Endothelial cell of umbilical vein (primary cell): ENCODE results near the gene SETSIP.

Source experiments
- EZH2 ChIP-seq: IDR thresholded peaks from 2 replicates; pipeline ENCODE4 v1.6.1; 2012; ENCODE audit warnings: borderline replicate concordance, low read depth, mild to moderate bottlenecking, moderate library complexity, low read length, inconsistent platforms; ENCODE audit not compliant: severe bottlenecking
- FOS ChIP-seq: IDR thresholded peaks from 2 replicates; pipeline ENCODE4 v1.6.1; 2011; ENCODE audit warnings: mild to moderate bottlenecking, low read length, moderate library complexity, borderline replicate concordance; ENCODE audit not compliant: insufficient read depth
- GATA2 ChIP-seq: IDR thresholded peaks from 2 replicates; pipeline ENCODE4 v1.7.0; 2011; ENCODE audit warnings: low read depth, mild to moderate bottlenecking, moderate library complexity, mixed read lengths, low read length; ENCODE audit not compliant: insufficient read length, insufficient read depth
- JUN ChIP-seq: IDR thresholded peaks from 2 replicates; pipeline ENCODE4 v1.6.1; 2011; ENCODE audit warnings: borderline replicate concordance, low read depth; ENCODE audit not compliant: insufficient read length, insufficient read depth
- MAX ChIP-seq: IDR thresholded peaks from 2 replicates; pipeline ENCODE4 v1.6.1; 2011; ENCODE audit not compliant: insufficient read depth, insufficient read length
- MYC ChIP-seq: IDR thresholded peaks from one replicate; pipeline ENCODE4 v1.6.1; 2011; ENCODE audit warnings: mild to moderate bottlenecking, low read depth, low read length
- POLR2A ChIP-seq: IDR thresholded peaks from 2 replicates; pipeline ENCODE4 v1.6.1; 2012; ENCODE audit warnings: low read depth, mild to moderate bottlenecking, control low read depth, low read length
- POLR2AphosphoS5 ChIP-seq: IDR thresholded peaks from 2 replicates; pipeline ENCODE4 v1.6.1; 2012; ENCODE audit warnings: low read depth, mild to moderate bottlenecking, control low read depth, low read length, moderate library complexity; ENCODE audit not compliant: insufficient read depth
- TF ChIP-seq, protein P1 (sequence below), 2 donors: IDR thresholded peaks; 1 replicate in 1 of 2; 2 replicates in 1 of 2; pipeline ENCODE4 v1.5.1; 2011; ENCODE audit warnings: low read length in 2 of 2, mild to moderate bottlenecking in 2 of 2, moderate library complexity in 2 of 2, control low read depth in 1 of 2, inconsistent platforms in 1 of 2, low read depth in 1 of 2; ENCODE audit not compliant: insufficient read depth in 1 of 2; ENCODE audit errors: extremely low read depth in 1 of 2

GRCh38 chr1:92045766-92046495 lies 29.3 kb downstream of the SETSIP start:
- TF ChIP-seq JUN (no peak), POLR2A (no peak), GATA2 (no peak), EZH2 (no peak), MAX (no peak), POLR2AphosphoS5 (no peak), FOS (no peak), MYC (no peak)
- TF ChIP-seq, protein P1, sequence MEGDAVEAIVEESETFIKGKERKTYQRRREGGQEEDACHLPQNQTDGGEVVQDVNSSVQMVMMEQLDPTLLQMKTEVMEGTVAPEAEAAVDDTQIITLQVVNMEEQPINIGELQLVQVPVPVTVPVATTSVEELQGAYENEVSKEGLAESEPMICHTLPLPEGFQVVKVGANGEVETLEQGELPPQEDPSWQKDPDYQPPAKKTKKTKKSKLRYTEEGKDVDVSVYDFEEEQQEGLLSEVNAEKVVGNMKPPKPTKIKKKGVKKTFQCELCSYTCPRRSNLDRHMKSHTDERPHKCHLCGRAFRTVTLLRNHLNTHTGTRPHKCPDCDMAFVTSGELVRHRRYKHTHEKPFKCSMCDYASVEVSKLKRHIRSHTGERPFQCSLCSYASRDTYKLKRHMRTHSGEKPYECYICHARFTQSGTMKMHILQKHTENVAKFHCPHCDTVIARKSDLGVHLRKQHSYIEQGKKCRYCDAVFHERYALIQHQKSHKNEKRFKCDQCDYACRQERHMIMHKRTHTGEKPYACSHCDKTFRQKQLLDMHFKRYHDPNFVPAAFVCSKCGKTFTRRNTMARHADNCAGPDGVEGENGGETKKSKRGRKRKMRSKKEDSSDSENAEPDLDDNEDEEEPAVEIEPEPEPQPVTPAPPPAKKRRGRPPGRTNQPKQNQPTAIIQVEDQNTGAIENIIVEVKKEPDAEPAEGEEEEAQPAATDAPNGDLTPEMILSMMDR (IDR thresholded peaks at IDR 0.05; ENCODE audit: extremely low read depth in 1 of 2, insufficient read depth in 1 of 2, low read depth in 1 of 2, low read length in 2 of 2) = no peak
